Adipocyte (in vitro differentiated cells): Measurements from ENCODE around the gene GPR84.

Source experiments
- DNase-seq: peaks from one replicate; pipeline ENCODE4 v3.0.0-alpha.2; 2015; ENCODE audit warnings: low read depth
- H3K27me3 ChIP-seq: replicated peaks from 2 replicates; pipeline ENCODE4 v1.7.0; 2013; ENCODE audit warnings: mild to moderate bottlenecking, low read length, moderate library complexity; ENCODE audit not compliant: control insufficient read depth, insufficient read depth
- H3K36me3 ChIP-seq: 2 replicates; pipeline ENCODE4 v1.7.0; 2013; ENCODE audit warnings: low read length, mild to moderate bottlenecking, moderate library complexity; ENCODE audit not compliant: control insufficient read depth, insufficient read depth, severe bottlenecking
- H3K4me1 ChIP-seq: 2 replicates; pipeline ENCODE4 v1.7.0; 2013; ENCODE audit warnings: mild to moderate bottlenecking, low read length, moderate library complexity; ENCODE audit not compliant: control insufficient read depth, insufficient read depth
- H3K4me3 ChIP-seq: 2 replicates; pipeline ENCODE4 v1.7.0; 2013; ENCODE audit warnings: mild to moderate bottlenecking, low read length, moderate library complexity
- H3K9ac ChIP-seq: 2 replicates; pipeline ENCODE4 v1.7.0; 2013; ENCODE audit warnings: mild to moderate bottlenecking, low read length, moderate library complexity
- H3K9me3 ChIP-seq: 2 replicates; pipeline ENCODE4 v1.7.0; 2013; ENCODE audit warnings: mild to moderate bottlenecking, low read length, moderate library complexity; ENCODE audit not compliant: control insufficient read depth

The GPR84 gene

GRCh38 chr12:54350743-54351142 lies 13.5 kb downstream of the GPR84 start:
- no peak for DNase-seq
- Histone ChIP-seq H3K4me3 (no peak overlapping the region), H3K9ac (no peak overlapping the region), H3K36me3 (peaks cover 43% of the 10 kb centered on the region), H3K27me3 (no peaks in the 10 kb centered on the region), H3K4me1 (peaks cover 44% of the 10 kb centered on the region), H3K9me3 (no peaks in the 10 kb centered on the region)

- no peaks in the 10 kb centered on the region for H3K27me3 ChIP-seq
- peak overlapping the region; percentile 27 for H3K9ac ChIP-seq
- H3K36me3 ChIP-seq: peaks cover 52% of the 10 kb centered on the region
- H3K4me3 ChIP-seq: no peak overlapping the region
- no peaks in the 10 kb centered on the region for H3K9me3 ChIP-seq
- no peak for DNase-seq
- peaks cover 44% of the 10 kb centered on the region for H3K4me1 ChIP-seq
Measured at GRCh38 chr12:54349679-54350078, 14.6 kb downstream of the GPR84 start.

GRCh38 chr12:54349036-54349435 lies 15.2 kb downstream of the GPR84 start:
- H3K9me3 ChIP-seq: no peaks in the 10 kb centered on the region

GRCh38 chr12:54341378-54342300 lies 22.6 kb downstream of the GPR84 start:
- peaks cover 43% of the 10 kb centered on the region for H3K36me3 ChIP-seq
- no peak for DNase-seq
- H3K9me3 ChIP-seq: no peaks in the 10 kb centered on the region
- no peak overlapping the region for H3K9ac ChIP-seq
- no peak overlapping the region for H3K4me3 ChIP-seq
- no peaks in the 10 kb centered on the region for H3K27me3 ChIP-seq
- peaks cover 38% of the 10 kb centered on the region for H3K4me1 ChIP-seq

More at GRCh38 chr12:54349036-54349435, 15.2 kb downstream of the GPR84 start:
- no peak overlapping the region for H3K4me3 ChIP-seq
- DNase-seq: no peak
- H3K36me3 ChIP-seq: peaks cover 52% of the 10 kb centered on the region
- H3K9ac ChIP-seq: no peak overlapping the region
- no peaks in the 10 kb centered on the region for H3K27me3 ChIP-seq
- H3K4me1 ChIP-seq: peaks cover 44% of the 10 kb centered on the region

- H3K4me3 ChIP-seq: no peak overlapping the region
- H3K4me1 ChIP-seq: peaks cover 38% of the 10 kb centered on the region
- H3K9ac ChIP-seq: no peak overlapping the region
- DNase-seq: no peak
- H3K27me3 ChIP-seq: no peaks in the 10 kb centered on the region
- no peaks in the 10 kb centered on the region for H3K9me3 ChIP-seq
- H3K36me3 ChIP-seq: peaks cover 38% of the 10 kb centered on the region
Measured at GRCh38 chr12:54340846-54341245, 23.4 kb downstream of the GPR84 start.

- Histone ChIP-seq H3K9ac (no peak overlapping the region), H3K4me3 (no peak overlapping the region), H3K36me3 (peaks cover 26% of the 10 kb centered on the region), H3K4me1 (peaks cover 38% of the 10 kb centered on the region), H3K9me3 (no peaks in the 10 kb centered on the region), H3K27me3 (no peaks in the 10 kb centered on the region)
- peak; percentile 29 for DNase-seq
Measured at GRCh38 chr12:54338698-54339296, 25.5 kb downstream of the GPR84 start.

- peak overlapping the region; percentile 21 for H3K4me3 ChIP-seq
- DNase-seq: peak; percentile 31
- H3K9ac ChIP-seq: peak overlapping the region; percentile 14
- H3K36me3 ChIP-seq: peaks cover 18% of the 10 kb centered on the region
- no peaks in the 10 kb centered on the region for H3K27me3 ChIP-seq
- H3K4me1 ChIP-seq: peaks cover 38% of the 10 kb centered on the region
- no peaks in the 10 kb centered on the region for H3K9me3 ChIP-seq
Measured at GRCh38 chr12:54337854-54338650, 26.2 kb downstream of the GPR84 start.

- DNase-seq: no peak
- peak overlapping the region; percentile 21 for H3K4me3 ChIP-seq
- H3K36me3 ChIP-seq: peaks cover 11% of the 10 kb centered on the region
- H3K27me3 ChIP-seq: no peaks in the 10 kb centered on the region
- H3K9ac ChIP-seq: peak overlapping the region; percentile 14
- H3K4me1 ChIP-seq: peaks cover 41% of the 10 kb centered on the region
- H3K9me3 ChIP-seq: no peaks in the 10 kb centered on the region
Measured at GRCh38 chr12:54337280-54337842, 26.9 kb downstream of the GPR84 start.

GRCh38 chr12:54333420-54334034 lies 30.8 kb downstream of the GPR84 start:
- H3K9ac ChIP-seq: no peak overlapping the region
- DNase-seq: no peak
- H3K27me3 ChIP-seq: no peaks in the 10 kb centered on the region
- H3K9me3 ChIP-seq: no peaks in the 10 kb centered on the region
- no peak overlapping the region for H3K4me3 ChIP-seq
- peaks cover 38% of the 10 kb centered on the region for H3K4me1 ChIP-seq
- no peaks in the 10 kb centered on the region for H3K36me3 ChIP-seq

- Histone ChIP-seq H3K36me3 (no peaks in the 10 kb centered on the region), H3K4me1 (peaks cover 25% of the 10 kb centered on the region), H3K9me3 (no peaks in the 10 kb centered on the region), H3K9ac (no peak overlapping the region), H3K27me3 (no peaks in the 10 kb centered on the region), H3K4me3 (no peak overlapping the region)
- no peak for DNase-seq
Measured at GRCh38 chr12:54331461-54331860, 32.8 kb downstream of the GPR84 start.
